Astrocyte (in vitro differentiated cells and primary cell): ENCODE results near the gene RPGRIP1L. TPM values are rescaled to one million over a fixed set of nuclear protein-coding genes. Genes with fewer than 3 reads are reported as not detected.

Source experiments
- DNase-seq: peaks from one replicate; pipeline ENCODE4 v3.0.0-alpha.2; 2010; ENCODE audit warnings: low read depth
- FAIRE-seq: peaks from 2 replicates; lab custom pipeline; 2011; peaks lifted over from hg19 to GRCh38; lab: Jason Lieb, UNC
- H2AFZ ChIP-seq: 2 replicates; pipeline ENCODE4 v1.6.0; 2012; ENCODE audit warnings: low read depth, low read length, inconsistent platforms
- H3K27ac ChIP-seq: 2 replicates; pipeline ENCODE4 v1.5.1; 2011; ENCODE audit warnings: low read depth, low read length, inconsistent platforms
- H3K27me3 ChIP-seq: 2 replicates; pipeline ENCODE4 v1.6.0; 2011; ENCODE audit warnings: low read length, inconsistent platforms; ENCODE audit not compliant: insufficient read depth
- H3K36me3 ChIP-seq: 2 replicates; pipeline ENCODE4 v1.5.1; 2011; ENCODE audit warnings: low read length, inconsistent platforms; ENCODE audit not compliant: insufficient read depth
- H3K4me1 ChIP-seq: 2 replicates; pipeline ENCODE4 v1.5.1; 2011; ENCODE audit warnings: low read length, inconsistent platforms; ENCODE audit not compliant: insufficient read depth
- H3K4me2 ChIP-seq: 2 replicates; pipeline ENCODE4 v1.6.0; 2012; ENCODE audit warnings: low read length, inconsistent platforms
- H3K4me3 ChIP-seq: 2 replicates; pipeline ENCODE4 v1.5.1; 2011; ENCODE audit warnings: low read depth, mild to moderate bottlenecking, low read length, inconsistent platforms; ENCODE audit not compliant: insufficient read depth
- H3K79me2 ChIP-seq: 2 replicates; pipeline ENCODE4 v1.6.0; 2012; ENCODE audit warnings: mild to moderate bottlenecking, low read length, inconsistent platforms; ENCODE audit not compliant: insufficient read depth
- H3K9ac ChIP-seq: 2 replicates; pipeline ENCODE4 v1.6.0; 2012; ENCODE audit warnings: mild to moderate bottlenecking, low read length, inconsistent platforms
- H3K9me3 ChIP-seq: 2 replicates; pipeline ENCODE4 v1.5.1; 2012; ENCODE audit warnings: low read depth, mild to moderate bottlenecking, low read length, inconsistent platforms; ENCODE audit not compliant: insufficient read depth
- H4K20me1 ChIP-seq: 2 replicates; pipeline ENCODE4 v1.6.0; 2012; ENCODE audit warnings: low read length, inconsistent platforms; ENCODE audit not compliant: insufficient read depth
- H3K27ac Mint-ChIP-seq: one replicate; pipeline ENCODE4 v1.8.0; 2021; ENCODE audit warnings: mild to moderate bottlenecking, mixed read lengths; ENCODE audit not compliant: unreplicated experiment
- H3K27me3 Mint-ChIP-seq: one replicate; pipeline ENCODE4 v1.8.0; 2021; ENCODE audit warnings: low read depth, mixed read lengths; ENCODE audit not compliant: unreplicated experiment
- H3K36me3 Mint-ChIP-seq: one replicate; pipeline ENCODE4 v1.8.0; 2021; ENCODE audit warnings: low read depth, mixed read lengths; ENCODE audit not compliant: unreplicated experiment
- H3K4me1 Mint-ChIP-seq: one replicate; pipeline ENCODE4 v1.8.0; 2021; ENCODE audit warnings: low read depth, mixed read lengths; ENCODE audit not compliant: unreplicated experiment
- H3K4me3 Mint-ChIP-seq: one replicate; pipeline ENCODE4 v1.8.0; 2021; ENCODE audit warnings: mild to moderate bottlenecking, moderate library complexity, mixed read lengths; ENCODE audit not compliant: unreplicated experiment
- H3K9me3 Mint-ChIP-seq: one replicate; pipeline ENCODE4 v1.8.0; 2021; ENCODE audit warnings: mild to moderate bottlenecking, mixed read lengths; ENCODE audit not compliant: unreplicated experiment
- CTCF ChIP-seq: IDR thresholded peaks from 2 replicates; pipeline ENCODE4 v1.5.1; 2011; ENCODE audit warnings: low read depth, mild to moderate bottlenecking, inconsistent platforms, low read length, moderate library complexity; ENCODE audit not compliant: insufficient read depth
- EZH2 ChIP-seq: IDR thresholded peaks from 2 replicates; pipeline ENCODE4 v1.6.1; 2012; ENCODE audit warnings: mild to moderate bottlenecking, low read length, inconsistent platforms; ENCODE audit not compliant: insufficient read depth
- total RNA-seq: library from RNA; stranded (reverse); gene quantifications from 2 replicates; pipeline ENCODE4 v1.2.1, GENCODE V29; 2021

The RPGRIP1L gene
- total RNA-seq, 1 donor from 2014 or later: 18.1 TPM

- Mint-ChIP-seq H3K4me3 (no peak overlapping the region), H3K4me1 (peaks cover 21% of the 10 kb centered on the region)
These were observed 41.6 kb downstream of the RPGRIP1L start for GRCh38 chr16:53662072-53662471.

GRCh38 chr16:53654946-53655345 is 48.7 kb downstream of the RPGRIP1L start:
- H2AFZ ChIP-seq: no peak overlapping the region
- H3K27ac ChIP-seq: no peak overlapping the region
- Mint-ChIP-seq H3K36me3 (peaks cover 8% of the 10 kb centered on the region), H3K27ac (no peak overlapping the region), H3K9me3 (no peaks in the 10 kb centered on the region), H3K4me3 (no peak overlapping the region), H3K4me1 (no peaks in the 10 kb centered on the region), H3K27me3 (no peaks in the 10 kb centered on the region)
- TF ChIP-seq EZH2 (no peak), CTCF (no peak)
- H3K27me3 ChIP-seq: no peaks in the 10 kb centered on the region
- H3K4me3 ChIP-seq: no peak overlapping the region
- FAIRE-seq (no peak), DNase-seq (no peak)
- no peaks in the 10 kb centered on the region for H4K20me1 ChIP-seq
- H3K36me3 ChIP-seq: peaks cover 19% of the 10 kb centered on the region
- H3K9me3 ChIP-seq: no peaks in the 10 kb centered on the region
- H3K79me2 ChIP-seq: no peaks in the 10 kb centered on the region
- H3K4me1 ChIP-seq: no peaks in the 10 kb centered on the region
- no peak overlapping the region for H3K4me2 ChIP-seq
- no peak overlapping the region for H3K9ac ChIP-seq

More at GRCh38 chr16:53662072-53662471, 41.6 kb downstream of the RPGRIP1L start:
- no peaks in the 10 kb centered on the region for H3K9me3 ChIP-seq
- H3K4me2 ChIP-seq: no peak overlapping the region
- no peak overlapping the region for H3K4me3 ChIP-seq
- no peak overlapping the region for H3K27ac ChIP-seq
- DNase-seq (no peak), FAIRE-seq (no peak)
- H3K27me3 Mint-ChIP-seq: no peaks in the 10 kb centered on the region
- H3K4me1 ChIP-seq: no peaks in the 10 kb centered on the region
- H3K79me2 ChIP-seq: no peaks in the 10 kb centered on the region
- H3K36me3 ChIP-seq: no peaks in the 10 kb centered on the region
- H3K27ac Mint-ChIP-seq: no peak overlapping the region
- no peak overlapping the region for H2AFZ ChIP-seq
- H3K9me3 Mint-ChIP-seq: no peaks in the 10 kb centered on the region
- no peak for TF ChIP-seq CTCF
- TF ChIP-seq EZH2: no peak
- no peaks in the 10 kb centered on the region for H3K36me3 Mint-ChIP-seq
- no peak overlapping the region for H3K9ac ChIP-seq
- H3K27me3 ChIP-seq: no peaks in the 10 kb centered on the region
- H4K20me1 ChIP-seq: no peaks in the 10 kb centered on the region

- peaks cover 4% of the 10 kb centered on the region for H3K4me1 Mint-ChIP-seq
- TF ChIP-seq EZH2 (no peak), CTCF (no peak)
- peaks cover 8% of the 10 kb centered on the region for H3K36me3 Mint-ChIP-seq
- Histone ChIP-seq H3K4me2 (no peak overlapping the region), H3K4me1 (no peaks in the 10 kb centered on the region), H3K9ac (no peak overlapping the region), H3K36me3 (peaks cover 15% of the 10 kb centered on the region), H3K27me3 (no peaks in the 10 kb centered on the region), H2AFZ (no peak overlapping the region), H3K27ac (no peak overlapping the region), H3K9me3 (no peaks in the 10 kb centered on the region), H3K4me3 (no peak overlapping the region), H4K20me1 (no peaks in the 10 kb centered on the region), H3K79me2 (no peaks in the 10 kb centered on the region)
- H3K27me3 Mint-ChIP-seq: no peaks in the 10 kb centered on the region
- no peak overlapping the region for H3K27ac Mint-ChIP-seq
- FAIRE-seq: no peak
- no peaks in the 10 kb centered on the region for H3K9me3 Mint-ChIP-seq
- DNase-seq: no peak
- H3K4me3 Mint-ChIP-seq: no peak overlapping the region
These were observed 52.3 kb downstream of the RPGRIP1L start for GRCh38 chr16:53651357-53651756.
